Kidney epithelial cell (primary cell): ENCODE data around the gene TSPAN6. TPM values are rescaled to one million over a fixed set of nuclear protein-coding genes. Genes with fewer than 3 reads are reported as not detected.

Source experiments
- DNase-seq: peaks from one replicate; pipeline ENCODE4 v3.0.0-alpha.2; 2010; ENCODE audit warnings: low read depth
- H3K27me3 ChIP-seq: 2 replicates; pipeline ENCODE4 v1.6.0; 2011; ENCODE audit warnings: low read length; ENCODE audit not compliant: control insufficient read depth, insufficient read depth
- H3K36me3 ChIP-seq: 2 replicates; pipeline ENCODE4 v1.5.1; 2011; ENCODE audit warnings: low read length; ENCODE audit not compliant: control insufficient read depth, insufficient read depth
- H3K4me3 ChIP-seq: 2 replicates; pipeline ENCODE4 v1.5.1; 2011; ENCODE audit warnings: low read depth, mild to moderate bottlenecking, control low read depth, low read length
- total RNA-seq: library from RNA; depleted of rRNA; stranded (reverse); fragments of >200 nt; gene quantifications from 2 replicates; pipeline ENCODE4 v1.2.3, GENCODE V29; 2015
- TF ChIP-seq, protein P1 (sequence below): IDR thresholded peaks from 2 replicates; pipeline ENCODE4 v1.5.1; 2011; ENCODE audit warnings: mild to moderate bottlenecking, moderate library complexity, low read length, control low read depth, inconsistent platforms; ENCODE audit not compliant: insufficient read depth, poor library complexity, severe bottlenecking

TSPAN6 gene
- total RNA-seq, 1 donor from 2014 or later: 44.0 TPM

DNA sequence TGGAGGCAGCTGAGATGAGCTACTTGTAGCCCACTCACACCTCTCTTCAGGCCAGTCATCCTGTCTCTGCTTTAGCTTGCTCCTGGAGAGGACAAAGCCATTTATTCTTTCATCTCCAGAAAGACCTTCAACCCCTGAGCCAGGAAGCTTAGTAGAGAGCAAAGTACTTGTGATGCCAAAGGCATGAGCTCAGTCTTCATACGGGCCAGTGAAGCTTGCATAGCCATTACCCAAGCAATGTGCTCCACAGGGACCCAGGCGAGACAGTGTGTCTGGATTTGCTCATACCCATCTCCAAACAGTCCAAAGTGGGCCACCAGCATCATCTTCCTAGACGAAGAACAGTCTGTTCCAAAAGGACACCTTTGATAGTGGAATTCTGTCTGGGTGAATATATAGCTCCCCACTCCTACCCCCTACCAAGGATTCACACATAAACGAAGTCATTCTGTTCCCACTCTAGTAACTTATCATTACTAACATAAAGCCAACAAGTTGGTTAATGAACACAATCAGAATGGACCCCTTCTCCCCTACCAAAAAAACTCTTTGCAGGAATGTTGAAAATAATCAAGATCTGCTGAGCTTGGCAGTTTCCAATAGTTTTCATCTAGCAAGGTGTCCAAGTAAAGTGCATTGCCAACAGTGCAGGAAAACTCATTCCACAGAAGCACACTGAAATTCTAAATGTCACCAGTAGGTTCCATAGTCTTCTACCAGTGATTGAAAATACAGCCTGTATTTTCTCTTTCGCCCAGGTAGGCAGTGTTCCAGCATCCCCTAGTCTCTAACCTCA lies 45.2 kb downstream of the TSPAN6 start:
- H3K27me3 ChIP-seq: no peaks in the 10 kb centered on the region
- TF ChIP-seq, protein P1, sequence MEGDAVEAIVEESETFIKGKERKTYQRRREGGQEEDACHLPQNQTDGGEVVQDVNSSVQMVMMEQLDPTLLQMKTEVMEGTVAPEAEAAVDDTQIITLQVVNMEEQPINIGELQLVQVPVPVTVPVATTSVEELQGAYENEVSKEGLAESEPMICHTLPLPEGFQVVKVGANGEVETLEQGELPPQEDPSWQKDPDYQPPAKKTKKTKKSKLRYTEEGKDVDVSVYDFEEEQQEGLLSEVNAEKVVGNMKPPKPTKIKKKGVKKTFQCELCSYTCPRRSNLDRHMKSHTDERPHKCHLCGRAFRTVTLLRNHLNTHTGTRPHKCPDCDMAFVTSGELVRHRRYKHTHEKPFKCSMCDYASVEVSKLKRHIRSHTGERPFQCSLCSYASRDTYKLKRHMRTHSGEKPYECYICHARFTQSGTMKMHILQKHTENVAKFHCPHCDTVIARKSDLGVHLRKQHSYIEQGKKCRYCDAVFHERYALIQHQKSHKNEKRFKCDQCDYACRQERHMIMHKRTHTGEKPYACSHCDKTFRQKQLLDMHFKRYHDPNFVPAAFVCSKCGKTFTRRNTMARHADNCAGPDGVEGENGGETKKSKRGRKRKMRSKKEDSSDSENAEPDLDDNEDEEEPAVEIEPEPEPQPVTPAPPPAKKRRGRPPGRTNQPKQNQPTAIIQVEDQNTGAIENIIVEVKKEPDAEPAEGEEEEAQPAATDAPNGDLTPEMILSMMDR: no peak
- no peak overlapping the region for H3K4me3 ChIP-seq
- H3K36me3 ChIP-seq: no peaks in the 10 kb centered on the region
- no peak for DNase-seq

DNA sequence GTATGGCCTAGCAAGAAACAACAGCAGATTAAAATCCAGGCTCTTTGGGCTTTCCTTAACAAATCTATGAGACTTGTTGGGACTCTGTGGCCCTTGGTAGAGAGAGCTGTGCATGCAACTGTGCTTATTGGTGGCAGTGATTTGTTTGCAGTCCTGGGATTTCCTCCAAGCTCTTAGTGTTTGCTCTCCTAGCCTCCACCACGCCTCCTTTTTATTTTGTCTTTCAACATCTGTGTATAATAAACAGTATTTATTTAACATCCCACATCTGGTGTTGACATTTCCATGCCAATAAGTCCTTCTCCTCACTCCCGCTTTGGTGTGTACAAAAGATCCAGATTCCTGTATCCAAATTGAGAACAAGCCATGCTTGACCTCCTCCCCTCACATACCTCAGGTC lies 48.7 kb downstream of the TSPAN6 start:
- no peak for DNase-seq
- TF ChIP-seq, protein P1: no peak
- Histone ChIP-seq H3K4me3 (no peak overlapping the region), H3K27me3 (peaks cover 2% of the 10 kb centered on the region), H3K36me3 (no peaks in the 10 kb centered on the region)

DNA sequence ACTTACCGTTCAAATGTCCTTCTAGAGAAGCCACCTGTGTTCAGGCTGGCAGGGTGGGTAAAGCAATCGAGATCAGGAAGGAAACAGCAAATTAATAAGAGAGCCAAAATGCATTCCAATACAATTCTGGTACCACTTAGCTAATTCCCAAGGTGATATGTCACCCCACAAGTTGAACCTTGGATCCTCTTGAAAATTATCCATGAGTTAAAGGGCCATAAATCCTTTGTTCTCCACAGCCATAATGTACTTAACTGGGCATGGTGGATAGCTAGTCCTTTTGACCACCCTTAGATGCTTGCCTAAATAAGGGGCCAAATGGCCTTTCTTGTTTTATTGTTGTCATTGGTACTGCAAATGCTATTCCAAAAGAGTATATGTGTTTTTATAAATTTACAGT lies 49.9 kb downstream of the TSPAN6 start:
- TF ChIP-seq, protein P1: no peak
- Histone ChIP-seq H3K4me3 (no peak overlapping the region), H3K27me3 (peaks cover 2% of the 10 kb centered on the region), H3K36me3 (no peaks in the 10 kb centered on the region)
- no peak for DNase-seq

DNA sequence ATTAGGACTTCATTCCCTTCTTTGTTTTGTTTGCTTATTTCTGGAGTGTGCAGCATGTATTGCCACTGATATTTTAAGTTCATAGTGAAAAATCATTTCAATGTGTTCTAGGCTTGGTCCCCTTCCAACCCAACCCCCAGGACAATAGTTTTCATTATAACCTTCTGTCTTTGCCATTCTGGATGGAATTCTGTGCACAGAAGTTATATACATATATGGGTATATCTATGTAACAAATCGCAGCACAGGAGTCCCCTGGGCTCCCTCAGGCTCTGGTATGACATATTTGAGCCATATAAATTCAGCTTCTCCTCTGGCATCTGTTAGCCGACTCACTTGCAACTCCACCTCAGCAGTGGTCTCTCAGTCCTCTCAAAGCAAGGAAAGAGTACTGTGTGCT lies 52.0 kb downstream of the TSPAN6 start, which contains the start of gene TNMD:
TNMD (plus strand) TSS at position 326 of the 400 bp plus-strand sequence. CDS start 83 bp downstream, outside the sequence.
- Histone ChIP-seq H3K27me3 (peaks cover 2% of the 10 kb centered on the region), H3K4me3 (no peak within 1 kb of the TSS), H3K36me3 (no peaks in the 10 kb centered on the region)
- no peak for DNase-seq
- TF ChIP-seq, protein P1: no peak

Other genes with a start within 250 kb of the TSPAN6 start
- 0.04 and 0.07 TPM in 2 replicates for gene PCDH19, start 226.5 kb downstream of the TSPAN6 start, total RNA-seq
- not detected in 2 replicates for gene TNMD, start 51.9 kb downstream of the TSPAN6 start, total RNA-seq
- gene SRPX2, start 7.4 kb upstream of the TSPAN6 start, total RNA-seq: 1.4 and 1.8 TPM in 2 replicates
- gene SYTL4, start 95.3 kb upstream of the TSPAN6 start, total RNA-seq: 3.2 and 3.3 TPM in 2 replicates
- 31.0 and 31.1 TPM in 2 replicates for gene CSTF2, start 183.6 kb upstream of the TSPAN6 start, total RNA-seq
- not detected in 2 replicates for gene NOX1, start 237.6 kb upstream of the TSPAN6 start, total RNA-seq